GM12875 (cell line): ENCODE data around the gene FMNL2.
"Not testable (repeated sequence)": the region's sequence is repeated elsewhere in the genome, so short reads cannot be mapped to it uniquely, and the experiment has no call there.

Experiments
- H3K4me3 ChIP-seq: one replicate; pipeline ENCODE4 v1.5.1; 2011; ENCODE audit warnings: low read depth, low read length, control low read depth
- TF ChIP-seq, protein P1 (sequence below): IDR thresholded peaks from 2 replicates; pipeline ENCODE4 v1.5.1; 2011; ENCODE audit warnings: low read depth, mild to moderate bottlenecking, control low read depth, inconsistent platforms, low read length, moderate library complexity, borderline replicate concordance; ENCODE audit not compliant: insufficient read depth

Gene FMNL2

DNA sequence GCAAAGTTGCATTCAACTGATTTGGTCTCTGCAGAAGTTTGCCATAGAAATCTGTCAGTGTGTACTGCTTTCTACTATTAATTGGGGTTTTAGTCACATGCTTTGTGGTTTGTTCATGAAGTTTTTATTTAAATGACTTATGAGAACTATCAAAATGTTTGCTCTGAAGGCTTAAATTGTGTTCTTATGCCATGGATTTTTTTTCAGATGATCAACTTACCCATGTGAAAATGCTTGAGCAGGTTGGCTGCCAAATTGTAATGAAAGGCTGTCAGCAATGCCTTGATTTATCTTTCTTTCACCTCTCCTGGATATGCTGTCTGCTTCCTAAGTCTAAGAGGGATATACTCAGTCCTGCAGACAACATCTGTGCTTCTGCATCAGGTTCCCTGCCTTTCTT lies 50.7 kb downstream of the FMNL2 start:
- H3K4me3 ChIP-seq = no peak overlapping the region
- TF ChIP-seq, protein P1, sequence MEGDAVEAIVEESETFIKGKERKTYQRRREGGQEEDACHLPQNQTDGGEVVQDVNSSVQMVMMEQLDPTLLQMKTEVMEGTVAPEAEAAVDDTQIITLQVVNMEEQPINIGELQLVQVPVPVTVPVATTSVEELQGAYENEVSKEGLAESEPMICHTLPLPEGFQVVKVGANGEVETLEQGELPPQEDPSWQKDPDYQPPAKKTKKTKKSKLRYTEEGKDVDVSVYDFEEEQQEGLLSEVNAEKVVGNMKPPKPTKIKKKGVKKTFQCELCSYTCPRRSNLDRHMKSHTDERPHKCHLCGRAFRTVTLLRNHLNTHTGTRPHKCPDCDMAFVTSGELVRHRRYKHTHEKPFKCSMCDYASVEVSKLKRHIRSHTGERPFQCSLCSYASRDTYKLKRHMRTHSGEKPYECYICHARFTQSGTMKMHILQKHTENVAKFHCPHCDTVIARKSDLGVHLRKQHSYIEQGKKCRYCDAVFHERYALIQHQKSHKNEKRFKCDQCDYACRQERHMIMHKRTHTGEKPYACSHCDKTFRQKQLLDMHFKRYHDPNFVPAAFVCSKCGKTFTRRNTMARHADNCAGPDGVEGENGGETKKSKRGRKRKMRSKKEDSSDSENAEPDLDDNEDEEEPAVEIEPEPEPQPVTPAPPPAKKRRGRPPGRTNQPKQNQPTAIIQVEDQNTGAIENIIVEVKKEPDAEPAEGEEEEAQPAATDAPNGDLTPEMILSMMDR = no peak

GRCh38 chr2:152386266-152386665 lies 51.3 kb downstream of the FMNL2 start:
- no peak overlapping the region for H3K4me3 ChIP-seq
- TF ChIP-seq, protein P1 = no peak

DNA sequence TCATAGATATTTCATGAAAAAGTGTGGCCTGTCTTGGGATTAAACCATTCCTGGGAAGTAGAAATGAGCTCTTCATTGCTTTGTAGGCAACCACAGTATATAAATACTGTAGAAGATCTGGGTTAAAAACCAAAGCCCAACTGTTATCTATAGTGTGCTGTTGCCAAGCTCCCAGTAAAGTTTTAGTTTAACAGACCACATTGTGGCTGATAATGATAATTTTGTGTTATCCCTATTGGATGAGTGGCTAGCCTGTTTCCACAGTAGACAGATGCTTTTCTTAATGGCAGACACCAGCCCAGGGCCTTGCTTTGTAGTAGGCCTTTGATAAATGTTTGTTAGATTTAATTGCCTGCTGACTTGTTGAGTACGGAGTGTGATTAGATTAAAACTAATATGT lies 52.1 kb downstream of the FMNL2 start:
- TF ChIP-seq, protein P1 = no peak
- no peak overlapping the region for H3K4me3 ChIP-seq

DNA sequence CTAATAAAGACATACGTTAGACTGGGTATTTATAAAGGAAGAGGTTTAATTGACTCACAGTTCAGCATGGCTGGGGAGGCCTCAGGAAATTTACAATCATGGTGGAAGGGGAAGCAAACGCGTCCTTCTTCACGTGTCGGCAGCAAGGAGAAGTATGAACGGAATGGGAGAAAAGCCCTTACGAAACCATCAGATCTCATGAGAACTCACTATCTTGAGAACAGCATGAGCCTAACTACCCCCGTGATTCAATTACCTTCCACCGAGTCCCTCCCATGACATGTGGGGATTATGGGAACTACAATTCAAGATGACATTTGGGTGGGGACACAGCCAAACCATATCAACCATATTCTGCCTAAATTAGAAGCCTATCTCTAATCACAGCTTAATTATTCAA lies 53.3 kb downstream of the FMNL2 start:
- H3K4me3 ChIP-seq = not testable (repeated sequence)

DNA sequence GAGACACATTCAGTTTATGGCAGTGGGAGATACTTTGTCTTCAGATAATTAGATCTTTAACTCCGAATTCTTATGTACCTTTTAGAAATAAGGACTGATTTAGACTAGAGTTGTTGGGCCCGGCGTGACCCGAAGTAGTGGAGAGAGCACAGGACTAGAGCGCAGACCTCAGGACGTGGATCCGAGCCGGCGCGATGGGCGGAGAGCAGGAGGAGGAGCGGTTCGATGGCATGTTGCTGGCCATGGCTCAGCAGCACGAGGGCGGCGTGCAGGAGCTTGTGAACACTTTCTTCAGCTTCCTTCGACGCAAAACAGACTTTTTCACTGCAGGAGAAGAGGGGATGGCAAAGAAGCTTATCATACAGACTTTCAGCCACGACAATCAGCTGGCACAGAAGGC lies 54.5 kb downstream of the FMNL2 start:
- TF ChIP-seq, protein P1 = no peak

DNA sequence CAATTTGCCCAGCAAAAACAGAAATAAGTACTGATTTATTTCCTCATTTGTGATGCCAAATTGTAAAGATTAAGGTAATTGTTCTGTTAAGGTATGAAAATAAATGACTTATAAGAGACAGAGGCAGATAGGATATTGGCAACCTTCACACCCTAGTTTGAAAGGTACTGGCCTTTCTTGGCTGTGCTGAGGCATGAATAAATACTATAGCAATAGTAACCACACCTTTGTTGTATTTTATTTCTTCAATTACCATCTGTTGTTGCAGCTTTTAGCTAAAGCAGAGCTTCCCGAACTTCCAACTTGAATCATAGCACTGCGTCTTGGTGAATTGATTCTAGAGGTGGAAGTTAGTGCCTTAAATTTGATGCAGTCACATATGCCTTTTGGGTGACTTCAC lies 55.9 kb downstream of the FMNL2 start:
- TF ChIP-seq, protein P1 = no peak
- no peak overlapping the region for H3K4me3 ChIP-seq

More for the DNA sequence above, 54.5 kb downstream of the FMNL2 start:
- no peak overlapping the region for H3K4me3 ChIP-seq

DNA sequence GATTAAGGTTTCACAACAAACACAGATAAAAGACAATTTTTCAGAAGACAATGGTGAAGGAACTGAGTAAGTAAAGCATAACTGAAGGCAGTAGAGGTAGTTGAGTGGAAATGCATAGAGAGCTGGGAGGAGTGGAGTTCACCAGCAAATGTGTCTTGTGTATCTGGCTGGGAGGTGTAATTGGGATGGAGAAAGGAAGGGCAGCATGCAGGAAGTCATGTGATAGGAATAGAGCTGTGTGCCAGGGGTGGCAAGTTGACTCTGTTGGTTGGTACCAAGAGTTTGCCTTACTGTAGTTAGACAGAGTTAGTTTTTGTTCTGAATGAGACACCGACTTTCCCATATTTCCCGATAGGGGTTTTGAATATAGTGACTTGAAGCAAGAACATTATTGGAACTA lies 56.3 kb downstream of the FMNL2 start:
- no peak overlapping the region for H3K4me3 ChIP-seq
- TF ChIP-seq, protein P1 = no peak

DNA sequence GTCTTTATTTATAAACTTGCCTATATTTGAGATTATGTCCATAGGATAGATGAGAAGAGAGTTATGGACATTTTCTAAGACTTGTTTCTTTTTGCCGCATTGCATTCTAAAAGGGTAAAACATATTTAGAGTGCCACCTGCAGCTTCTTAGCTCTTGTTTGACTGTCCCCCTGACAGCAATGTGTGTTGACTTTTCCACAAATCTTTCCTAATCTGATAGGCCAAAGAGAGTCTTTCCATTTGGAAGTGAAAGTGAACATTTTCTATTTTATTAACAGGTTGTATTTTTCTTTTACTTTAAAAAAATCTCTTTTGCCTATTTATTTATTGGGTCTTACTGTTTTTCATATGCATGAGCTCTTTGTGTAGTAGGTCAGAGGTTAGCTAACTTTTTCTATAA lies 58.4 kb downstream of the FMNL2 start:
- TF ChIP-seq, protein P1 = no peak
- no peak overlapping the region for H3K4me3 ChIP-seq
